Activated gamma-delta T cell treated with Interleukin-2 at 50 U/mL for 16 hours (primary cell): ENCODE results near the gene FOXQ1.
"Not testable (repeated sequence)": the region's sequence is repeated elsewhere in the genome, so short reads cannot be mapped to it uniquely, and the experiment has no call there.

Experiments
- DNase-seq: peaks from one replicate; pipeline ENCODE4 v3.0.0-alpha.2; 2020

FOXQ1 gene

GRCh38 chr6:1291381-1291780 is 20.5 kb upstream of the FOXQ1 start:
- no peak for DNase-seq

- no peak for DNase-seq
Measured at GRCh38 chr6:1295420-1295819, 16.5 kb upstream of the FOXQ1 start.

- no peak for DNase-seq
Measured at GRCh38 chr6:1296079-1296478, 15.8 kb upstream of the FOXQ1 start.

GRCh38 chr6:1296542-1296941 is 15.4 kb upstream of the FOXQ1 start:
- no peak for DNase-seq

- no peak for DNase-seq
Measured at GRCh38 chr6:1297746-1298145, 14.2 kb upstream of the FOXQ1 start.

GRCh38 chr6:1298768-1299167 is 13.1 kb upstream of the FOXQ1 start:
- no peak for DNase-seq

- DNase-seq = no peak
Measured at GRCh38 chr6:1306133-1306532, 5.8 kb upstream of the FOXQ1 start.

GRCh38 chr6:1309366-1309765 is 2.5 kb upstream of the FOXQ1 start:
- no peak for DNase-seq

- DNase-seq = no peak
Measured at GRCh38 chr6:1310628-1311399, 1.1 kb upstream of the FOXQ1 start.

- no peak for DNase-seq
Measured at GRCh38 chr6:1312203-1312472, 240 bp downstream of the FOXQ1 start.

GRCh38 chr6:1312473-1313367 is 822 bp downstream of the FOXQ1 start:
- DNase-seq = no peak

- DNase-seq = no peak
Measured at GRCh38 chr6:1313384-1313766, 1.5 kb downstream of the FOXQ1 start.

- DNase-seq = no peak
Measured at GRCh38 chr6:1313767-1314503, 2.0 kb downstream of the FOXQ1 start.

GRCh38 chr6:1314617-1315016 is 2.7 kb downstream of the FOXQ1 start:
- no peak for DNase-seq

GRCh38 chr6:1315201-1315559 is 3.3 kb downstream of the FOXQ1 start:
- no peak for DNase-seq

GRCh38 chr6:1315560-1316386 is 3.9 kb downstream of the FOXQ1 start:
- DNase-seq = no peak

- DNase-seq = no peak
Measured at GRCh38 chr6:1316489-1316971, 4.6 kb downstream of the FOXQ1 start.

GRCh38 chr6:1317302-1317815 is 5.5 kb downstream of the FOXQ1 start:
- DNase-seq = no peak

GRCh38 chr6:1318036-1318435 is 6.1 kb downstream of the FOXQ1 start:
- no peak for DNase-seq

- DNase-seq = not testable (repeated sequence)
Measured at GRCh38 chr6:1318584-1318983, 6.7 kb downstream of the FOXQ1 start.

- no peak for DNase-seq
Measured at GRCh38 chr6:1321738-1322137, 9.8 kb downstream of the FOXQ1 start.

- DNase-seq = no peak
Measured at GRCh38 chr6:1322156-1322555, 10.3 kb downstream of the FOXQ1 start.
